ENCODE results near the gene HERC2.

Gene HERC2

GRCh38 chr15:28182731-28183130, 139.2 kb downstream of the HERC2 start:
- TF ChIP-seq CTCF (IDR thresholded peaks at IDR 0.05; ENCODE audit: poor library complexity, severe bottlenecking), result no peak
- H3K4me1 ChIP-seq (ENCODE audit: insufficient read depth, poor library complexity, severe bottlenecking), result no peaks in the 10 kb centered on the region
- DNase-seq (ENCODE audit: low spot score), result no peak
- H3K36me3 ChIP-seq (ENCODE audit: low read depth), result peaks cover 76% of the 10 kb centered on the region
- no peak overlapping the region for H3K27ac ChIP-seq (ENCODE audit: poor library complexity, severe bottlenecking)
- no peaks in the 10 kb centered on the region for H3K9me3 ChIP-seq (ENCODE audit: severe bottlenecking)
- H3K4me3 ChIP-seq (ENCODE audit: severe bottlenecking), result no peak overlapping the region
- no peaks in the 10 kb centered on the region for H3K27me3 ChIP-seq (ENCODE audit: insufficient read depth, poor library complexity, severe bottlenecking)
- ATAC-seq (ENCODE audit: low read depth), result no peak

- no peak overlapping the region for H3K27ac ChIP-seq (ENCODE audit: poor library complexity, severe bottlenecking)
Measured at GRCh38 chr15:28182216-28182615, 139.8 kb downstream of the HERC2 start.

GRCh38 chr15:28181366-28181765, 140.6 kb downstream of the HERC2 start:
- H3K27ac ChIP-seq (ENCODE audit: poor library complexity, severe bottlenecking), result no peak overlapping the region
- TF ChIP-seq CTCF (IDR thresholded peaks at IDR 0.05; ENCODE audit: poor library complexity, severe bottlenecking), result no peak
- H3K9me3 ChIP-seq (ENCODE audit: severe bottlenecking), result no peaks in the 10 kb centered on the region
- no peaks in the 10 kb centered on the region for H3K4me1 ChIP-seq (ENCODE audit: insufficient read depth, poor library complexity, severe bottlenecking)
- no peak for DNase-seq (ENCODE audit: low spot score)
- no peak overlapping the region for H3K4me3 ChIP-seq (ENCODE audit: severe bottlenecking)
- no peak for ATAC-seq (ENCODE audit: low read depth)
- peaks cover 77% of the 10 kb centered on the region for H3K36me3 ChIP-seq (ENCODE audit: low read depth)
- H3K27me3 ChIP-seq (ENCODE audit: insufficient read depth, poor library complexity, severe bottlenecking), result no peaks in the 10 kb centered on the region

More at GRCh38 chr15:28182216-28182615, 139.8 kb downstream of the HERC2 start:
- DNase-seq (ENCODE audit: low spot score) (no peak), ATAC-seq (ENCODE audit: low read depth) (no peak)
- Histone ChIP-seq H3K4me3 (ENCODE audit: severe bottlenecking) (no peak overlapping the region), H3K4me1 (ENCODE audit: insufficient read depth, poor library complexity, severe bottlenecking) (no peaks in the 10 kb centered on the region), H3K27me3 (ENCODE audit: insufficient read depth, poor library complexity, severe bottlenecking) (no peaks in the 10 kb centered on the region), H3K36me3 (ENCODE audit: low read depth) (peaks cover 77% of the 10 kb centered on the region), H3K9me3 (ENCODE audit: severe bottlenecking) (no peaks in the 10 kb centered on the region)
- TF ChIP-seq CTCF (IDR thresholded peaks at IDR 0.05; ENCODE audit: poor library complexity, severe bottlenecking), result no peak

GRCh38 chr15:28179270-28179669, 142.7 kb downstream of the HERC2 start:
- peaks cover 75% of the 10 kb centered on the region for H3K36me3 ChIP-seq (ENCODE audit: low read depth)
- TF ChIP-seq CTCF (IDR thresholded peaks at IDR 0.05; ENCODE audit: poor library complexity, severe bottlenecking), result no peak
- no peak overlapping the region for H3K4me3 ChIP-seq (ENCODE audit: severe bottlenecking)
- no peak overlapping the region for H3K27ac ChIP-seq (ENCODE audit: poor library complexity, severe bottlenecking)
- ATAC-seq (ENCODE audit: low read depth) (no peak), DNase-seq (ENCODE audit: low spot score) (no peak)
- no peaks in the 10 kb centered on the region for H3K27me3 ChIP-seq (ENCODE audit: insufficient read depth, poor library complexity, severe bottlenecking)
- H3K9me3 ChIP-seq (ENCODE audit: severe bottlenecking), result no peaks in the 10 kb centered on the region
- no peaks in the 10 kb centered on the region for H3K4me1 ChIP-seq (ENCODE audit: insufficient read depth, poor library complexity, severe bottlenecking)

GRCh38 chr15:28178727-28179126, 143.3 kb downstream of the HERC2 start:
- DNase-seq (ENCODE audit: low spot score), result no peak
- H3K27ac ChIP-seq (ENCODE audit: poor library complexity, severe bottlenecking), result no peak overlapping the region
- no peaks in the 10 kb centered on the region for H3K4me1 ChIP-seq (ENCODE audit: insufficient read depth, poor library complexity, severe bottlenecking)
- no peak for ATAC-seq (ENCODE audit: low read depth)
- no peaks in the 10 kb centered on the region for H3K9me3 ChIP-seq (ENCODE audit: severe bottlenecking)
- H3K36me3 ChIP-seq (ENCODE audit: low read depth), result peaks cover 70% of the 10 kb centered on the region
- TF ChIP-seq CTCF (IDR thresholded peaks at IDR 0.05; ENCODE audit: poor library complexity, severe bottlenecking), result no peak
- H3K4me3 ChIP-seq (ENCODE audit: severe bottlenecking), result no peak overlapping the region
- H3K27me3 ChIP-seq (ENCODE audit: insufficient read depth, poor library complexity, severe bottlenecking), result no peaks in the 10 kb centered on the region
